HepG2 (cell line): ENCODE data around the gene MPP3. TPM values are rescaled to one million over a fixed set of nuclear protein-coding genes. Genes with fewer than 3 reads are reported as not detected.

Source experiments
- ARID2 ChIP-seq: sonication (generic); formaldehyde crosslinking; IDR thresholded peaks from 2 replicates; pipeline ENCODE4 v1.8.1; 2022; ENCODE audit warnings: mild to moderate bottlenecking, missing genetic modification reagents, borderline replicate concordance
- GZF1 ChIP-seq: sonication (generic); formaldehyde crosslinking; IDR thresholded peaks from 2 replicates; pipeline ENCODE4 v1.5.1; 2020; ENCODE audit warnings: mild to moderate bottlenecking, missing genetic modification reagents
- MZF1 ChIP-seq: sonication (generic); formaldehyde crosslinking; IDR thresholded peaks from 2 replicates; pipeline ENCODE4 v1.8.1; 2023; ENCODE audit warnings: mild to moderate bottlenecking, missing genetic modification reagents, borderline replicate concordance
- RFX3 ChIP-seq: IDR thresholded peaks from 2 replicates; pipeline ENCODE4 v1.6.1; 2016; ENCODE audit warnings: missing biosample characterization, missing genetic modification reagents
- SUZ12 ChIP-seq: fragments of 150-350 bp; IDR thresholded peaks from 2 replicates; pipeline ENCODE4 v1.6.1; 2014; ENCODE audit warnings: low read depth, low read length
- ZBTB21 ChIP-seq: sonication (generic); formaldehyde crosslinking; IDR thresholded peaks from 2 replicates; pipeline ENCODE4 v1.4.0; 2020; ENCODE audit warnings: missing genetic modification reagents
- ZBTB8A ChIP-seq: sonication (generic); formaldehyde crosslinking; IDR thresholded peaks from 2 replicates; pipeline ENCODE4 v1.4.0; 2020; ENCODE audit warnings: mild to moderate bottlenecking, low read depth, missing genetic modification reagents, borderline replicate concordance
- ZFP41 ChIP-seq: sonication (generic); formaldehyde crosslinking; IDR thresholded peaks from 2 replicates; pipeline ENCODE4 v1.4.0; 2020; ENCODE audit warnings: mild to moderate bottlenecking, missing genetic modification reagents, borderline replicate concordance
- ZNF563 ChIP-seq: sonication (generic); formaldehyde crosslinking; IDR thresholded peaks from 2 replicates; pipeline ENCODE4 v1.8.0; 2022; ENCODE audit warnings: mild to moderate bottlenecking, moderate library complexity, missing genetic modification reagents
- ZNF569 ChIP-seq: sonication (generic); formaldehyde crosslinking; IDR thresholded peaks from 2 replicates; pipeline ENCODE4 v1.5.0; 2020; ENCODE audit warnings: mild to moderate bottlenecking, missing genetic modification reagents, moderate library complexity, borderline replicate concordance
- ZNF598 ChIP-seq: sonication (generic); formaldehyde crosslinking; IDR thresholded peaks from 2 replicates; pipeline ENCODE4 v1.5.1; 2020; ENCODE audit warnings: mild to moderate bottlenecking, missing genetic modification reagents, borderline replicate concordance
- ZSCAN25 ChIP-seq: sonication (generic); formaldehyde crosslinking; IDR thresholded peaks from 2 replicates; pipeline ENCODE4 v1.8.0; 2022; ENCODE audit warnings: mild to moderate bottlenecking, missing genetic modification reagents
- polyA plus RNA-seq, 8 experiments: library from polyadenylated mRNA; depleted of rRNA in 3 of 8; stranded (reverse) in 7 of 8; unstranded in 1 of 8; fragments of >200 nt; fragmentation: Illumina TruSeq in 4 of 8; extraction: Trizol in 4 of 8; gene quantifications; 2 replicates each; pipeline versions ENCODE4 v1.2.1 to v1.2.3, GENCODE V29; 2011 to 2016; ENCODE audit warnings: low read depth in 4 of 8, missing spikeins in 1 of 8, mixed read lengths in 1 of 8; ENCODE audit not compliant: insufficient read depth in 1 of 8
- total RNA-seq, 5 experiments: library from RNA; depleted of rRNA; stranded (reverse); fragments of >200 nt; fragmentation: Illumina TruSeq; extraction: Trizol; gene quantifications; 2 replicates each; pipeline ENCODE4 v1.2.3, GENCODE V29; 2016; ENCODE audit warnings: low read depth in 1 of 5
- TF ChIP-seq, protein P1 (sequence below): sonication (generic); formaldehyde crosslinking; IDR thresholded peaks from 2 replicates; pipeline ENCODE4 v1.4.0; 2020; ENCODE audit warnings: missing genetic modification reagents
- TF ChIP-seq, protein P2 (sequence below): IDR thresholded peaks from 2 replicates; pipeline ENCODE4 v1.6.1; 2012; ENCODE audit warnings: low read depth, low read length, improper control_type of control experiment
- TF ChIP-seq, protein P3 (sequence below): sonication (generic); formaldehyde crosslinking; IDR thresholded peaks from 2 replicates; pipeline ENCODE4 v1.8.0; 2022; ENCODE audit warnings: missing genetic modification reagents, mild to moderate bottlenecking, moderate library complexity, borderline replicate concordance
- TF ChIP-seq, protein P4 (sequence below): sonication (generic); formaldehyde crosslinking; IDR thresholded peaks from 2 replicates; pipeline ENCODE4 v1.4.0; 2020; ENCODE audit warnings: mild to moderate bottlenecking, missing genetic modification reagents

MPP3 gene
- total and polyA plus RNA-seq, 2 of the 13 experiments (the other 11 are each of a cell fraction or from before 2014, with no cell fraction given) = 0.91 to 1.8 TPM

DNA sequence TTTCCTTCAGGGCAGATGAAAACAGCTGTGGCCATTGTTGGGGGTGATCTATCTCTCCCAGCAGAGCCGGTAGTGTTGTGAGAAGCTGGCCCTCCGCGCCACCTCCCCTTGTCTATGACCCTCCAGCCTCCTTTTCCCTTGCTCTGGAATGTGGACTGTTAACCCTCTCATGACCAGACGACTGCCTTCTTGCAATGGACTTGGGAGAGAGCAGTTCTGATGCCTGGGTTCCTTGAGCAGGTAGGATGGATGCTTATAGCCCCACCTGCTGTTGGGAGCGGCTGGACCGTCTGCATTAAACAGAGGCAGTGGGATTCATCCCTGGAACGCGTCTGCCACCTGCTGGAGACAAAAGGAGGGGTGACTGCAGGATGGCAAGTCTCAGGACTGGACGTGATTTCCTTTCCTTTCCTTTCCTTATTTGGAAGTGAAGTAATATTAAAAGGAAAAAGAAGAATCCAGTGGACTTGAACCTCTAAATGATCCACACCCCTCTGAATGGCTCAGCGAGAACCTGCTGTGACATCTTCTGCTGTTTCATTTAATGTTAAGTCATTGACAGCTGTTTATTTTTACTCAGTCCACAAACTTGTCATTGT is 72.6 kb downstream of the MPP3 start (continued):
- TF ChIP-seq, protein P1, sequence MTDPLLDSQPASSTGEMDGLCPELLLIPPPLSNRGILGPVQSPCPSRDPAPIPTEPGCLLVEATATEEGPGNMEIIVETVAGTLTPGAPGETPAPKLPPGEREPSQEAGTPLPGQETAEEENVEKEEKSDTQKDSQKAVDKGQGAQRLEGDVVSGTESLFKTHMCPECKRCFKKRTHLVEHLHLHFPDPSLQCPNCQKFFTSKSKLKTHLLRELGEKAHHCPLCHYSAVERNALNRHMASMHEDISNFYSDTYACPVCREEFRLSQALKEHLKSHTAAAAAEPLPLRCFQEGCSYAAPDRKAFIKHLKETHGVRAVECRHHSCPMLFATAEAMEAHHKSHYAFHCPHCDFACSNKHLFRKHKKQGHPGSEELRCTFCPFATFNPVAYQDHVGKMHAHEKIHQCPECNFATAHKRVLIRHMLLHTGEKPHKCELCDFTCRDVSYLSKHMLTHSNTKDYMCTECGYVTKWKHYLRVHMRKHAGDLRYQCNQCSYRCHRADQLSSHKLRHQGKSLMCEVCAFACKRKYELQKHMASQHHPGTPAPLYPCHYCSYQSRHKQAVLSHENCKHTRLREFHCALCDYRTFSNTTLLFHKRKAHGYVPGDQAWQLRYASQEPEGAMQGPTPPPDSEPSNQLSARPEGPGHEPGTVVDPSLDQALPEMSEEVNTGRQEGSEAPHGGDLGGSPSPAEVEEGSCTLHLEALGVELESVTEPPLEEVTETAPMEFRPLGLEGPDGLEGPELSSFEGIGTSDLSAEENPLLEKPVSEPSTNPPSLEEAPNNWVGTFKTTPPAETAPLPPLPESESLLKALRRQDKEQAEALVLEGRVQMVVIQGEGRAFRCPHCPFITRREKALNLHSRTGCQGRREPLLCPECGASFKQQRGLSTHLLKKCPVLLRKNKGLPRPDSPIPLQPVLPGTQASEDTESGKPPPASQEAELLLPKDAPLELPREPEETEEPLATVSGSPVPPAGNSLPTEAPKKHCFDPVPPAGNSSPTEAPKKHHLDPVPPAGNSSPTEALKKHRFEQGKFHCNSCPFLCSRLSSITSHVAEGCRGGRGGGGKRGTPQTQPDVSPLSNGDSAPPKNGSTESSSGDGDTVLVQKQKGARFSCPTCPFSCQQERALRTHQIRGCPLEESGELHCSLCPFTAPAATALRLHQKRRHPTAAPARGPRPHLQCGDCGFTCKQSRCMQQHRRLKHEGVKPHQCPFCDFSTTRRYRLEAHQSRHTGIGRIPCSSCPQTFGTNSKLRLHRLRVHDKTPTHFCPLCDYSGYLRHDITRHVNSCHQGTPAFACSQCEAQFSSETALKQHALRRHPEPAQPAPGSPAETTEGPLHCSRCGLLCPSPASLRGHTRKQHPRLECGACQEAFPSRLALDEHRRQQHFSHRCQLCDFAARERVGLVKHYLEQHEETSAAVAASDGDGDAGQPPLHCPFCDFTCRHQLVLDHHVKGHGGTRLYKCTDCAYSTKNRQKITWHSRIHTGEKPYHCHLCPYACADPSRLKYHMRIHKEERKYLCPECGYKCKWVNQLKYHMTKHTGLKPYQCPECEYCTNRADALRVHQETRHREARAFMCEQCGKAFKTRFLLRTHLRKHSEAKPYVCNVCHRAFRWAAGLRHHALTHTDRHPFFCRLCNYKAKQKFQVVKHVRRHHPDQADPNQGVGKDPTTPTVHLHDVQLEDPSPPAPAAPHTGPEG = no peak
- TF ChIP-seq RFX3 (CRISPR knock-in tag) = no peak
- TF ChIP-seq, protein P2, sequence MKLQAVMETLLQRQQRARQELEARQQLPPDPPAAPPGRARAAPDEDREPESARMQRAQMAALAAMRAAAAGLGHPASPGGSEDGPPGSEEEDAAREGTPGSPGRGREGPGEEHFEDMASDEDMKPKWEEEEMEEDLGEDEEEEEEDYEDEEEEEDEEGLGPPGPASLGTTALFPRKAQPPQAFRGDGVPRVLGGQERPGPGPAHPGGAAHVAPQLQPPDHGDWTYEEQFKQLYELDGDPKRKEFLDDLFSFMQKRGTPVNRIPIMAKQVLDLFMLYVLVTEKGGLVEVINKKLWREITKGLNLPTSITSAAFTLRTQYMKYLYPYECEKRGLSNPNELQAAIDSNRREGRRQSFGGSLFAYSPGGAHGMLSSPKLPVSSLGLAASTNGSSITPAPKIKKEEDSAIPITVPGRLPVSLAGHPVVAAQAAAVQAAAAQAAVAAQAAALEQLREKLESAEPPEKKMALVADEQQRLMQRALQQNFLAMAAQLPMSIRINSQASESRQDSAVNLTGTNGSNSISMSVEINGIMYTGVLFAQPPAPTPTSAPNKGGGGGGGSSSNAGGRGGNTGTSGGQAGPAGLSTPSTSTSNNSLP = no peak
- no peak for TF ChIP-seq ZNF569 (CRISPR knock-in tag)
- TF ChIP-seq GZF1 (CRISPR knock-in tag) = no peak
- TF ChIP-seq ZBTB8A (CRISPR knock-in tag) = no peak
- TF ChIP-seq SUZ12 = no peak
- TF ChIP-seq ZNF563 (CRISPR knock-in tag) = no peak
- TF ChIP-seq, protein P3, sequence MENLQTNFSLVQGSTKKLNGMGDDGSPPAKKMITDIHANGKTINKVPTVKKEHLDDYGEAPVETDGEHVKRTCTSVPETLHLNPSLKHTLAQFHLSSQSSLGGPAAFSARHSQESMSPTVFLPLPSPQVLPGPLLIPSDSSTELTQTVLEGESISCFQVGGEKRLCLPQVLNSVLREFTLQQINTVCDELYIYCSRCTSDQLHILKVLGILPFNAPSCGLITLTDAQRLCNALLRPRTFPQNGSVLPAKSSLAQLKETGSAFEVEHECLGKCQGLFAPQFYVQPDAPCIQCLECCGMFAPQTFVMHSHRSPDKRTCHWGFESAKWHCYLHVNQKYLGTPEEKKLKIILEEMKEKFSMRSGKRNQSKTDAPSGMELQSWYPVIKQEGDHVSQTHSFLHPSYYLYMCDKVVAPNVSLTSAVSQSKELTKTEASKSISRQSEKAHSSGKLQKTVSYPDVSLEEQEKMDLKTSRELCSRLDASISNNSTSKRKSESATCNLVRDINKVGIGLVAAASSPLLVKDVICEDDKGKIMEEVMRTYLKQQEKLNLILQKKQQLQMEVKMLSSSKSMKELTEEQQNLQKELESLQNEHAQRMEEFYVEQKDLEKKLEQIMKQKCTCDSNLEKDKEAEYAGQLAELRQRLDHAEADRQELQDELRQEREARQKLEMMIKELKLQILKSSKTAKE (CRISPR knock-in tag) = no peak
- TF ChIP-seq ZFP41 (CRISPR knock-in tag) = no peak
- TF ChIP-seq ZNF598 (CRISPR knock-in tag) = peak; percentile 85
- TF ChIP-seq ZSCAN25 (CRISPR knock-in tag) = 0 out of 2 replicates have a peak, but pooled peaks have one; percentile 24
- TF ChIP-seq, protein P4, sequence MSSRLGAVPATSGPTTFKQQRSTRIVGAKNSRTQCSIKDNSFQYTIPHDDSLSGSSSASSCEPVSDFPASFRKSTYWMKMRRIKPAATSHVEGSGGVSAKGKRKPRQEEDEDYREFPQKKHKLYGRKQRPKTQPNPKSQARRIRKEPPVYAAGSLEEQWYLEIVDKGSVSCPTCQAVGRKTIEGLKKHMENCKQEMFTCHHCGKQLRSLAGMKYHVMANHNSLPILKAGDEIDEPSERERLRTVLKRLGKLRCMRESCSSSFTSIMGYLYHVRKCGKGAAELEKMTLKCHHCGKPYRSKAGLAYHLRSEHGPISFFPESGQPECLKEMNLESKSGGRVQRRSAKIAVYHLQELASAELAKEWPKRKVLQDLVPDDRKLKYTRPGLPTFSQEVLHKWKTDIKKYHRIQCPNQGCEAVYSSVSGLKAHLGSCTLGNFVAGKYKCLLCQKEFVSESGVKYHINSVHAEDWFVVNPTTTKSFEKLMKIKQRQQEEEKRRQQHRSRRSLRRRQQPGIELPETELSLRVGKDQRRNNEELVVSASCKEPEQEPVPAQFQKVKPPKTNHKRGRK (CRISPR knock-in tag) = no peak
- TF ChIP-seq ARID2 = no peak
- TF ChIP-seq MZF1 (CRISPR knock-in tag) = 0 out of 2 replicates have a peak, but pooled peaks have one; percentile 64
- 0 out of 2 replicates have a peak, but pooled peaks have one; percentile 28 for TF ChIP-seq ZBTB21
